Skeletal muscle satellite cell (primary cell): ENCODE results near the gene KIF11.

Experiments used
- H3K27me3 ChIP-seq: 2 replicates; pipeline ENCODE4 v1.7.0; 2013; ENCODE audit warnings: low read length; ENCODE audit not compliant: control insufficient read depth, insufficient read depth
- H3K36me3 ChIP-seq: 2 replicates; pipeline ENCODE4 v1.7.0; 2013; ENCODE audit warnings: mild to moderate bottlenecking, control low read depth, low read length; ENCODE audit not compliant: insufficient read depth
- H3K4me1 ChIP-seq: 2 replicates; pipeline ENCODE4 v1.7.0; 2013; ENCODE audit warnings: low read length; ENCODE audit not compliant: control insufficient read depth, insufficient read depth
- H3K4me2 ChIP-seq: 2 replicates; pipeline ENCODE4 v1.7.0; 2013; ENCODE audit warnings: mild to moderate bottlenecking, low read length
- H3K4me3 ChIP-seq: 2 replicates; pipeline ENCODE4 v1.7.0; 2013; ENCODE audit warnings: low read length
- H3K9ac ChIP-seq: 2 replicates; pipeline ENCODE4 v1.7.0; 2013; ENCODE audit warnings: mild to moderate bottlenecking, low read depth, low read length, moderate library complexity
- H3K9me3 ChIP-seq: replicated peaks from 2 replicates; pipeline ENCODE4 v1.7.0; 2013; ENCODE audit warnings: mild to moderate bottlenecking, control low read depth, low read length

Gene KIF11

DNA sequence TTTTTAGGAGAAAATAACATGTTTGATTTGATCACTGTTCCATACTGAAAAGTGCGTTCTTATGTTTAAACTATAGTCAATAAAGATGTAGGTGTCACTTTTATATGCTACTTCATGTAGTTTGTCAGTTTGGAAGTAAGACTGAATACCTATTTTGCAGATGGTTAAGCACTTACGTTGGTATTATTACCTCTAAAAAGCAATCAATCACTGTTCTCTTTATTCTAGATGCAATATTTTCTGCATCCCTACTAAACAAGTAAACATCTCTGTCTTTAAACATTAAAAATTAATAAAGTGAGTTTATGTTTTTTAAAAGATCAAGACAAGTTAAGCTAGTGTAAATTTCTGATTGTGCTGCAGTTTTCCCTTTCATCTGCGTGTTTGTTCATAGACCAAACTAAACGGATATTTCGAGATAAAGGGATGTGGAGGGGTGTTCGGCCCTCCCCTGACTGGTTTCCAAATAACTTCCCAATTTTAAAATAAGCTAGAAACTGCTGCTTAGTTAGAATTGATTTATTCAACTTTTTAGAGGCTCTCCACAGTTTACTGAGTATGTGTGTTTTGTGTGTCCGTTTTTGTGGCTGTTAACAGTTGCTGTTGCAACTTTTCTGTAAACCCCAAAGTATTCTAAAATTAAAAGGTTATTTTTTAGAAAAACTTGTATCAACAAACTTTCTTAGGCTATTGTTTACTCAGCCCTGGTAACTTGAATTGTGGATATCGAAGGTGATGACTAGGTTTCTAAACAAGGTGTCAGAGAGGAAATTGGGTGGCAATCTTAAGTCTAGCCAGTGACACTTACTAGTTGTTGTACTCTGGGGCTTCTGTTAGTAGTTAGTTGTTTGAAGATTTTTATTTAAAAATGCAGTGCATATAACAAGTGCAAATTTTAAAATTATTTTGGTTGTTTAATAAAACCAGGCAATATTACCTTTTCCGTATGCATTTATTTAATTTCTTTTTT lies 974 bp downstream of the KIF11 start:
- peaks cover 17% of the 10 kb centered on the region for H3K4me1 ChIP-seq
- H3K36me3 ChIP-seq: no peaks in the 10 kb centered on the region
- peak overlapping the region; percentile 78 for H3K4me2 ChIP-seq
- H3K9ac ChIP-seq: peak overlapping the region; percentile 91
- H3K27me3 ChIP-seq: no peaks in the 10 kb centered on the region
- H3K9me3 ChIP-seq: no peaks in the 10 kb centered on the region
- peak overlapping the region; percentile 92 for H3K4me3 ChIP-seq

GRCh38 chr10:92595505-92595904 lies 2.6 kb downstream of the KIF11 start:
- Histone ChIP-seq H3K36me3 (no peaks in the 10 kb centered on the region), H3K9ac (no peak overlapping the region), H3K4me2 (peak overlapping the region; percentile 78), H3K9me3 (no peaks in the 10 kb centered on the region), H3K4me3 (no peak overlapping the region), H3K27me3 (no peaks in the 10 kb centered on the region), H3K4me1 (peaks cover 17% of the 10 kb centered on the region)

DNA sequence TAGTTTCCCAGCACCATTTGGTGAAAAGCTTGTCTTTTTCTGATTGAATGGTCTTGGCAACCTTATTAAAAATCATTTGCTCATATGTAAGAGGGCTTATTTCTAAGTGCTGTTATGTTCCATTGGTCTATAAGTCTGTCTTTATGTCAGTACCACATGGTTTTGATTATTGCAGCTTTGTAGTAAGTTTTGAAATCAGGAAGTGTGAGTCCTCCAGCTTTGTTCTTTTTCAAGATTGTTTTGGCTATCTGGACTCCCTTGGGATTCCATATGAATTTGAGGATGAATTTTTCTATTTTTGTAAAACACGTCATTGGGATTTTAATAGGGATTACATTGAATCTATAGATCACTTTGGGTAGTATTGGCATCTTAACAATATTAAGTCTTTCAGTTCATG lies 5.4 kb downstream of the KIF11 start:
- Histone ChIP-seq H3K4me2 (no peak overlapping the region), H3K4me1 (no peaks in the 10 kb centered on the region), H3K4me3 (no peak overlapping the region), H3K9ac (no peak overlapping the region), H3K9me3 (no peaks in the 10 kb centered on the region), H3K27me3 (no peaks in the 10 kb centered on the region), H3K36me3 (no peaks in the 10 kb centered on the region)

DNA sequence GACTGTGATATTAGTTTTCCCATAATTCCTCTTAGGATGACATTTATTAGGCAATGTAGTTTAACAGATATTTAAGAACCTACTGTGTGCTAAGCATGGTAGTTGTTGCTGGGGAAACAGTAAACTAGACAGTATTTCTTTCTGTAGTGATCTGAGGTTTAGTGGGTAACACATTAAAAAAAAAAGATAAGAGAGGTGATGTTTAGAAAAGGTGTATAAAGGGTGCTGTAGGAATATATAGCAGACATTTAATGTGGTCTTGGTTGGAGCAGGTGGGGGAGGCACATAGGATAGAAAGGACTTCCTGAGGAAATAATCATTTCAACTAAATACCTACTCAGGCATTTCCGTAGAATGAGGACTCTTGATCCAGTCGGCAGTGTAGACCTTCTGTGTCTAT lies 11.9 kb downstream of the KIF11 start:
- Histone ChIP-seq H3K9me3 (no peaks in the 10 kb centered on the region), H3K4me1 (peaks cover 7% of the 10 kb centered on the region), H3K36me3 (peaks cover 12% of the 10 kb centered on the region), H3K4me3 (no peak overlapping the region), H3K9ac (no peak overlapping the region), H3K4me2 (no peak overlapping the region), H3K27me3 (no peaks in the 10 kb centered on the region)

DNA sequence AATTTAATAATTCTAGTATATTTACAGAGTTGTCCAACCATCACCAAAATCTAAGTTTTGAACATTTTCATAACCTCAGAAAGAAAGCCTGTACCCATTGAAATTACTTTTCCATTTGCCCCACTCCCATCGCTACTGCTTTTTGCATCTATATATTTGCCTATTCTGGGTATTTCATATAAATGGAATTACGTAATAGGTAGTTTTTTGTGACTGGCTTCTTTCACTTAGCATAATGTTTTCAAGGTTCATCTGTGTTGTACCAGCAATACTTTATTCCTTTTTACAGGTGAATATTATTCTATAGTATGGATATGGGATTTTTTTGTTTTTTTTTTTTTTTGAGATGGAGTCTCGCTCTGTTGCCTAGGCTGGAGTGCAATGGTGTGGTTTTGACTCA lies 22.6 kb downstream of the KIF11 start:
- Histone ChIP-seq H3K9me3 (no peaks in the 10 kb centered on the region), H3K36me3 (peaks cover 16% of the 10 kb centered on the region), H3K4me3 (no peak overlapping the region), H3K4me1 (no peaks in the 10 kb centered on the region), H3K9ac (no peak overlapping the region), H3K4me2 (no peak overlapping the region), H3K27me3 (no peaks in the 10 kb centered on the region)

GRCh38 chr10:92619368-92619767 lies 26.4 kb downstream of the KIF11 start:
- Histone ChIP-seq H3K9ac (no peak overlapping the region), H3K4me3 (no peak overlapping the region), H3K9me3 (no peaks in the 10 kb centered on the region), H3K27me3 (no peaks in the 10 kb centered on the region), H3K36me3 (peaks cover 16% of the 10 kb centered on the region), H3K4me1 (no peaks in the 10 kb centered on the region), H3K4me2 (no peak overlapping the region)

DNA sequence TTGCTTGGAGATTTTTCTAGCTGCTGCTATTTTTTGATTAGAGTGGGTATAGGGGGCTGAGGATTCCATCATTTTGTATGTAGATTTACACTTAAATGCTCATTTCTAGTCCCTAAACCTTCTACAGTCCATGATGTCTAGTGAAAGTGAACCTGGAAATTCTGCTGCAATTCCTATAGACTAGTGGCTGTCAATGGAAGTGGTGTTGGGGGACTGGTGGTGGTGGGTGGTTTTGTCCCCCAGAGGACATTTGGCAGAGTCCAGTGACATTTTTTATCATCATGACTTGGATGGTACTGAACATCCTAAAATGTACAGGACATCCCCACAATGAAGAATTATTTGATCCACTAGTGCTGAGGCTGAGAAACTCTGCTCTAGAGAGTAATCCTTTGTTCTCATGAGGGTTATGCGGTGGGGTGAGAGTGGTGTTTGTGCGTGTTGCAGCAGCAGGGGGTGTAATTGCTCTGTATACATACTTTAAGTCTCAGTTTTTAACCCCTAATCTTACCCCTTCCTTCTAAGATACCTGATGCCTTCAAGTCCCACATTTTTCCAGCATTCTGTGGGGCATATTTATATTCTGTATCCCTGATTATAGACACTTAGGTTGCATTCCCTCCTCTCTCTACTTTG lies 35.0 kb downstream of the KIF11 start:
- no peak overlapping the region for H3K4me3 ChIP-seq
- no peaks in the 10 kb centered on the region for H3K4me1 ChIP-seq
- no peak overlapping the region for H3K9ac ChIP-seq
- peaks cover 11% of the 10 kb centered on the region for H3K36me3 ChIP-seq
- no peaks in the 10 kb centered on the region for H3K9me3 ChIP-seq
- H3K4me2 ChIP-seq: no peak overlapping the region
- H3K27me3 ChIP-seq: no peaks in the 10 kb centered on the region

- peaks cover 9% of the 10 kb centered on the region for H3K36me3 ChIP-seq
- no peak overlapping the region for H3K4me3 ChIP-seq
- H3K27me3 ChIP-seq: no peaks in the 10 kb centered on the region
- no peaks in the 10 kb centered on the region for H3K4me1 ChIP-seq
- H3K9me3 ChIP-seq: no peaks in the 10 kb centered on the region
- no peak overlapping the region for H3K9ac ChIP-seq
- H3K4me2 ChIP-seq: no peak overlapping the region
These were observed 37.0 kb downstream of the KIF11 start for GRCh38 chr10:92629945-92630344.

- H3K4me1 ChIP-seq: no peaks in the 10 kb centered on the region
- no peaks in the 10 kb centered on the region for H3K27me3 ChIP-seq
- no peak overlapping the region for H3K4me2 ChIP-seq
- no peak overlapping the region for H3K4me3 ChIP-seq
- no peaks in the 10 kb centered on the region for H3K9me3 ChIP-seq
- no peak overlapping the region for H3K9ac ChIP-seq
- H3K36me3 ChIP-seq: peaks cover 7% of the 10 kb centered on the region
These were observed 45.1 kb downstream of the KIF11 start for GRCh38 chr10:92638037-92638436.

DNA sequence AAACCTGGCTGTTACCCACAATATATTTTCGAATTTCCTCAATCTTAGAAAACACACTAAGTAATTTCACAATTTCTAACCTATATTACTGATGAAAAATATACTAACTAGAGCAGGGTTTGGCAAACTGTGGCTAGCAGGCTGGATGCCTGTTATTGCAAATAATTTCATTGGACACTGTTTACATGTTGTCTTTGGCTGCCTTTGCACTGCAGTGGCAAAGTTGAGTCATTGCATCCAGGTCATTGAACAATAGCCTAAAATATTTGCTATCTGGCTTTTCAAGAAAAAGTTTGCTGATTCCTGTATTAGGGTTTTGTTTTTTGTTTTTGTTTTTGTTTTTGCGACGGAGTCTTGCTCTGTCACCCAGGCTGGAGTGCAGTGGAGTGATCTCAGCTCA lies 47.2 kb downstream of the KIF11 start:
- Histone ChIP-seq H3K36me3 (peaks cover 13% of the 10 kb centered on the region), H3K4me1 (peaks cover 7% of the 10 kb centered on the region), H3K9ac (no peak overlapping the region), H3K27me3 (no peaks in the 10 kb centered on the region), H3K4me3 (no peak overlapping the region), H3K9me3 (no peaks in the 10 kb centered on the region), H3K4me2 (no peak overlapping the region)

DNA sequence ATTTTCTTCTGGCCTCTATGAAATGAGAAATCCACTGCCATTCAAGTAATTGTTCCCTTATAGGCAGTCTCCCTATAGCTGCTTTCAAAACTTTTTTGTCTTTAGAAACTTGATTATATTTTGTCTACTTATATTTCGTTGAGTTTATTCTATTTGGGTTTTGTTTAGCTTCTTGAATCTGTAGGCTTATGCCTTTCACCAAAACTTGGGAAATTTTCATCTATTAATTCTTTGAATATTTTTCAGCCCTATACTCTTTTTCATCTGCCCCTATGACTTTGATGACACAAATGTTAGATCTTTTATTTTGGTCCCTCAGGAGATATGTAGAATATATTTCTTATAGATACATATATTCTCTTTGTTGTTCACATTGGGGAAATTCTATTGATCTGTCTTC lies 48.6 kb downstream of the KIF11 start:
- Histone ChIP-seq H3K36me3 (peaks cover 16% of the 10 kb centered on the region), H3K9ac (no peak overlapping the region), H3K27me3 (no peaks in the 10 kb centered on the region), H3K9me3 (no peaks in the 10 kb centered on the region), H3K4me3 (no peak overlapping the region), H3K4me2 (no peak overlapping the region), H3K4me1 (peaks cover 7% of the 10 kb centered on the region)
